Mesothelial cell of epicardium (in vitro differentiated cells): ENCODE results near the gene MXRA7. TPM values are rescaled to one million over a fixed set of nuclear protein-coding genes. Genes with fewer than 3 reads are reported as not detected.
"Not testable (repeated sequence)": the region's sequence is repeated elsewhere in the genome, so short reads cannot be mapped to it uniquely, and the experiment has no call there.

Experiments
- DNase-seq, 2 experiments: peaks; one replicate each; pipeline ENCODE4 v3.0.0; 2021; ENCODE audit warnings: low spot score in 2 of 2; ENCODE audit not compliant: unreplicated experiment in 2 of 2
- H3K27ac Mint-ChIP-seq: 2 replicates; pipeline ENCODE4 v1.8.0; 2021; ENCODE audit warnings: mixed read lengths
- H3K27me3 Mint-ChIP-seq: 2 replicates; pipeline ENCODE4 v1.8.0; 2021; ENCODE audit warnings: low read depth, mixed read lengths
- H3K36me3 Mint-ChIP-seq: 2 replicates; pipeline ENCODE4 v1.8.0; 2021; ENCODE audit warnings: mixed read lengths
- H3K4me1 Mint-ChIP-seq: 2 replicates; pipeline ENCODE4 v1.8.0; 2021; ENCODE audit warnings: mixed read lengths
- H3K4me3 Mint-ChIP-seq: 2 replicates; pipeline ENCODE4 v1.8.0; 2021; ENCODE audit warnings: mild to moderate bottlenecking, moderate library complexity, mixed read lengths
- H3K9me3 Mint-ChIP-seq: 2 replicates; pipeline ENCODE4 v1.8.0; 2021; ENCODE audit warnings: mixed read lengths
- total RNA-seq: library from RNA; stranded (reverse); gene quantifications from 3 replicates; pipeline ENCODE4 v1.2.1, GENCODE V29; 2021
- TF ChIP-seq, protein P1 (sequence below): fragments of 200-600 bp; sonication (generic); IDR thresholded peaks from one replicate; pipeline ENCODE4 v1.5.0; 2021; ENCODE audit warnings: antibody characterized with exemption; ENCODE audit not compliant: unreplicated experiment

The MXRA7 gene
- total RNA-seq, 1 donor from 2014 or later = 53.6 TPM

DNA sequence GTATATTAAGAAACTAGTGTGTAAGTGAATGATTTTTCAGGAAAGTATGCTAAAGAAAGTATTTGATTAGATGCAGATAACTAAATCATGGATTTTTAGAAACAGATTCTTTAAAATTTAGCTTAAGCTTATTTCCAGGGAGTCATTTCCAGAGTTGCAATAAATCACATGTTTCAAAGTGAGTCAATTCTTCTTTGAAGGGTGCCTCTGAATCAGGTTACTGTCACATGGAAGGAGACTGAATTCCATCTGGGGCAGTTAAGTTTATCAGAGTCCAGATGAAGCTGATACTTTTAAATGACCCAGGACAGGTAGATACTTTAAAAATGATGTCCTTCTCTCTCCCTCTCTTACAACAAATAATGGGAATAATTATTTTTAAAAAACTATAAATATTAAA lies 32.2 kb upstream of the MXRA7 start:
- Mint-ChIP-seq H3K27ac (peak overlapping the region; percentile 50), H3K27me3 (no peaks in the 10 kb centered on the region), H3K4me1 (peaks cover 25% of the 10 kb centered on the region), H3K4me3 (no peak overlapping the region), H3K9me3 (peaks cover 10% of the 10 kb centered on the region), H3K36me3 (peaks cover 37% of the 10 kb centered on the region)
- no peak for DNase-seq
- TF ChIP-seq, protein P1, sequence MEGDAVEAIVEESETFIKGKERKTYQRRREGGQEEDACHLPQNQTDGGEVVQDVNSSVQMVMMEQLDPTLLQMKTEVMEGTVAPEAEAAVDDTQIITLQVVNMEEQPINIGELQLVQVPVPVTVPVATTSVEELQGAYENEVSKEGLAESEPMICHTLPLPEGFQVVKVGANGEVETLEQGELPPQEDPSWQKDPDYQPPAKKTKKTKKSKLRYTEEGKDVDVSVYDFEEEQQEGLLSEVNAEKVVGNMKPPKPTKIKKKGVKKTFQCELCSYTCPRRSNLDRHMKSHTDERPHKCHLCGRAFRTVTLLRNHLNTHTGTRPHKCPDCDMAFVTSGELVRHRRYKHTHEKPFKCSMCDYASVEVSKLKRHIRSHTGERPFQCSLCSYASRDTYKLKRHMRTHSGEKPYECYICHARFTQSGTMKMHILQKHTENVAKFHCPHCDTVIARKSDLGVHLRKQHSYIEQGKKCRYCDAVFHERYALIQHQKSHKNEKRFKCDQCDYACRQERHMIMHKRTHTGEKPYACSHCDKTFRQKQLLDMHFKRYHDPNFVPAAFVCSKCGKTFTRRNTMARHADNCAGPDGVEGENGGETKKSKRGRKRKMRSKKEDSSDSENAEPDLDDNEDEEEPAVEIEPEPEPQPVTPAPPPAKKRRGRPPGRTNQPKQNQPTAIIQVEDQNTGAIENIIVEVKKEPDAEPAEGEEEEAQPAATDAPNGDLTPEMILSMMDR = no peak

DNA sequence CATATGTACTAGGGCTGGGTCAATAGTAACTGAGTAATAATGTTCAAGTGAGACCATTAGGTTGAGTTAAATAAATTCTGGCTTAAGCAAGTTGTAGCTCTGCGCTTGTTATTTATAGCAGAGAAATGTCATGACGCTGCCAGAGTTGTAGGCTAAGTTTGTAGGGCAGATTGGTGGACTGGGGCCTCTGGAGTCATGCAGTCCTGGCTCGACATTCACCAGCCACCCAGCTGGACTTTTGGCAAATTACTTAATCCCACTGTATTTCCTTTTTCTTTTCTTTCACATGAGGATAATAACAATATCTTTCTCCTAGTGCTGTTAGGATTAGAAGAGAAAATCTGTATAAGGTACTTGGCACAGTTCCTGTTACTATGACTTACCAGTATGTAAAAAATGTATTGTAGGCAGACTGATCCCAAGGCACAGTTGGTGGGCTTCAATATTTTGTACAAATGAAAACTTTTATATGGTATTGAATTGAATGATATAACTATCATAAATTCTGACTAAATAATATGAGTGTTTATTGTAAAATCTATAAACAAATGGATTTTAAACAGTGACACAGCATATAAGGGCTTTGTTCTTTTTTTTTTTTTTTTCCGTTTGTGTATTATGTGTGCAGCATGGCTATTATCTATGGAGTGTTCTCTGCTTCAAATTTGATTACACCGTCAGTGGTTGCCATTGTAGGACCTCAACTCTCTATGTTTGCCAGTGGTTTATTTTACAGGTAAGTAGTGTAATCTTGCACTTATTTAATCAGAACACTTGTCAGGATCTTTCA lies 29.8 kb upstream of the MXRA7 start:
- H3K4me1 Mint-ChIP-seq = peaks cover 30% of the 10 kb centered on the region
- H3K36me3 Mint-ChIP-seq = peaks cover 27% of the 10 kb centered on the region
- no peak overlapping the region for H3K4me3 Mint-ChIP-seq
- H3K9me3 Mint-ChIP-seq = no peaks in the 10 kb centered on the region
- TF ChIP-seq, protein P1 = no peak
- H3K27me3 Mint-ChIP-seq = no peaks in the 10 kb centered on the region
- H3K27ac Mint-ChIP-seq = no peak overlapping the region
- no peak for DNase-seq

DNA sequence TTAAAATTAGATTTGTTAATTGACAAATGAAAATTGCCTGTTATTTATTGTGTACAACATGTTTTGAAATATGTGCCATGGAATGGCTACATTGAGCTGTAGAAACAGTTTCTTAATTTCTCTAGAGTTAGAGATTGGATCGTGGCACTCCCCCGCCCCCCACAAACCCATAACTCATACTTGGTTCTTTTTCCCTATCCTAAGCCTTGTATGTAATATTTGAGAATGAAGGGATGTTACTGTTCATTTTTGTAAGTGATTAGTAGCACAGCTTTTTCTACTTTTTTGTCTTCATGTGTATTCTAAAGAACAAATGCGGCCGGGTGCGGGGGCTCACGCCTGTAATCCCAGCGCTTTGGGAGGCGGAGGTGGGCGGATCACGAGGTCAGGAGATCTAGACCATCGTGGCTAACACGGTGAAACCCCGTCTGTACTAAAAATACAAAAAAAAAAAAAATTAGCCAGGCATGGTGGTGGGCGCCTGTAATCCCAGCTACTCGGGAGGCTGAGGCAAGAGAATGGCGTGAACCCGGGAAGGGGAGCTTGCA lies 28.9 kb upstream of the MXRA7 start:
- DNase-seq, H3K9me3 Mint-ChIP-seq, H3K27me3 Mint-ChIP-seq, H3K4me3 Mint-ChIP-seq, H3K27ac Mint-ChIP-seq: not testable (repeated sequence)
- H3K4me1 Mint-ChIP-seq = peaks cover 37% of the 10 kb centered on the region
- peaks cover 22% of the 10 kb centered on the region for H3K36me3 Mint-ChIP-seq

DNA sequence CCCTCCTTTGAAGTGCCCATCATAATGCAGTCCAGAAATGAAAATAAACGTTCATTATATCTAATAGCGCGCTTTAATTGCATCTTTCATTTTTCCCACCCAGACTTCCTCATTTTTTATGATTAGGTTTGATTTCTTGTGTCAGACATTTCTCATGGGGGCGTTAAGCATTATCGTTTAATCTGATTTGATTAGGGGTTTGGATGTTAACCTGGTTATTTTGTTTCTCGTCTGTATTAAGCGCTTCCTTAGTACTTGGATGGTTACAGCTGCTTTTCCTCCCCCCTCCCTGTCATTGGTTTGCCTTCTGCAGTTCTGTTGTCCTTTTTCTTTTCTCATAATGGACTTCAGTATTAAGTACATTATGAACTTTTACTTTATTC lies 27.7 kb upstream of the MXRA7 start:
- Mint-ChIP-seq H3K27me3 (no peaks in the 10 kb centered on the region), H3K9me3 (no peaks in the 10 kb centered on the region), H3K4me3 (peak overlapping the region; percentile 86), H3K4me1 (peaks cover 49% of the 10 kb centered on the region), H3K36me3 (peaks cover 26% of the 10 kb centered on the region), H3K27ac (peak overlapping the region; percentile 99)
- TF ChIP-seq, protein P1 = no peak
- no peak for DNase-seq

DNA sequence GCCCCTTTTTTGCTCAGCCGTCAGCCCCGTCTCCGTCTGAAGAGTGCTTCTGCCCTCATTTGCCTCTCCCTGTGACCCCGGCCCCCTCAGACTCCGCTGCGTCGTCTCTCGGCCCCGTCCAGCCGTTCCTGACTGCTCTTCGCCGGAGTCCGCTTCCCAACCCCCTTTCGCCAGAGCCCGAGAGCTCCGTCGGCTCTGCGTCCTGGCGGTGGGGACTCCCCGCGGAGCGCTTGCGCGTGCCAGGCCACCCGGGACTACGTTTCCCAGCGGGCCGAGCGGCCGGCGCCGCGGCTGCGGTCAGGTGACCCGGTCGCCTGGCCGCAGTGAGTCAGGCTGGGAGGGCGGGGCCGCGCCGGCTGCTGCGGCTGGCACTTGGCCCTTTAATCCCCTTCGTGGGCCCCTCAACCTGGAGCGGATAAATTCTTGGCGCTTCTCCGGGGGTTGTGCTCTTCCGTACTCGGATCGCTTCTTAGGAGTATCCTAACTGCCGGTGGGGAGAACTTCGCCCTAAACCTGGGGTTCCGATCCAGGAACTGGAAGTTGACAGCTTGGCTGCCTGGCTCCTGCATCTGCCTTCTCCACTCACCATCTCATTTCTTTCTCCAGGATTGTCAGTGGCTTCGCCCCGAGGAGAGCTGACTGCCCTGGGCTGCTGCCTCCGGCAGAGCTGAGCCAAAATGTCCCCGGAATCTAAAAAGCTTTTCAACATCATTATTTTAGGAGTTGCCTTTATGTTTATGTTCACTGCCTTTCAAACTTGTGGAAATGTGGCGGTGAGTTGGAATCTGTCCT lies 27.1 kb upstream of the MXRA7 start, which contains the start of gene MFSD11:
TSS of gene MFSD11 (plus strand) at position 444 of the 792 bp plus-strand sequence. CDS start at position 678, 234 bp downstream.
- TF ChIP-seq, protein P1 = no peak
- Mint-ChIP-seq H3K27ac (peak within 1 kb of the TSS; percentile 99), H3K36me3 (peaks cover 31% of the 10 kb centered on the region), H3K27me3 (no peaks in the 10 kb centered on the region), H3K4me1 (peaks cover 51% of the 10 kb centered on the region), H3K4me3 (peak within 1 kb of the TSS; percentile 86), H3K9me3 (no peaks in the 10 kb centered on the region)
- DNase-seq = peak; percentile 85 to 90
